ENCODE measurements around the gene CCDC63. TPM values are rescaled to one million over a fixed set of nuclear protein-coding genes. Genes with fewer than 3 reads are reported as not detected.

Gene CCDC63
- total RNA-seq (not detected), polyA plus RNA-seq (ENCODE audit: insufficient read length in 6 of 6) (not detected)
- long read RNA-seq, donor 1 = 0 reads
- long read RNA-seq, donor 2 = 0 reads
- long read RNA-seq, donor 3 = 0 reads
- long read RNA-seq, donor 4 = 0 reads
- long read RNA-seq, donor 5 = 0 reads
- long read RNA-seq, donor 6 = 0 reads
- long read RNA-seq, donor 7 = 0 reads
- long read RNA-seq, donor 8 = 0 reads
- long read RNA-seq, donor 9 = 0 reads
- long read RNA-seq, donor 10 = 0 reads
- long read RNA-seq, donor 11 = 0 reads
- long read RNA-seq, donor 12 = 0 reads

GRCh38 chr12:110846615-110847566 lies at the start of gene CCDC63:
CCDC63 (plus strand) TSS chr12:110846987; CDS start chr12:110852955, 5,968 bp downstream.
- DNase-seq (peak; percentile 14 to 89 (median 56)), ATAC-seq (peak; percentile 90)
- no peak within 1 kb of the TSS for H3K27ac ChIP-seq
- H3K27me3 ChIP-seq = peaks cover 6 to 60% of the 10 kb centered on the region in 2 donors
- peak within 1 kb of the TSS in 1 of 2 donors; percentile 21 for H3K4me3 ChIP-seq
- no peaks in the 10 kb centered on the region for H3K4me1 ChIP-seq
- intact Hi-C loops (cut with DNase I) = no loop called here
- H3K9me3 ChIP-seq = no peaks in the 10 kb centered on the region
- TF ChIP-seq, protein P1, sequence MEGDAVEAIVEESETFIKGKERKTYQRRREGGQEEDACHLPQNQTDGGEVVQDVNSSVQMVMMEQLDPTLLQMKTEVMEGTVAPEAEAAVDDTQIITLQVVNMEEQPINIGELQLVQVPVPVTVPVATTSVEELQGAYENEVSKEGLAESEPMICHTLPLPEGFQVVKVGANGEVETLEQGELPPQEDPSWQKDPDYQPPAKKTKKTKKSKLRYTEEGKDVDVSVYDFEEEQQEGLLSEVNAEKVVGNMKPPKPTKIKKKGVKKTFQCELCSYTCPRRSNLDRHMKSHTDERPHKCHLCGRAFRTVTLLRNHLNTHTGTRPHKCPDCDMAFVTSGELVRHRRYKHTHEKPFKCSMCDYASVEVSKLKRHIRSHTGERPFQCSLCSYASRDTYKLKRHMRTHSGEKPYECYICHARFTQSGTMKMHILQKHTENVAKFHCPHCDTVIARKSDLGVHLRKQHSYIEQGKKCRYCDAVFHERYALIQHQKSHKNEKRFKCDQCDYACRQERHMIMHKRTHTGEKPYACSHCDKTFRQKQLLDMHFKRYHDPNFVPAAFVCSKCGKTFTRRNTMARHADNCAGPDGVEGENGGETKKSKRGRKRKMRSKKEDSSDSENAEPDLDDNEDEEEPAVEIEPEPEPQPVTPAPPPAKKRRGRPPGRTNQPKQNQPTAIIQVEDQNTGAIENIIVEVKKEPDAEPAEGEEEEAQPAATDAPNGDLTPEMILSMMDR (IDR thresholded peaks at IDR 0.05) = peak; percentile 21 to 24
- no peaks in the 10 kb centered on the region for H3K36me3 ChIP-seq

GRCh38 chr12:110798461-110798860 lies 48.3 kb upstream of the CCDC63 start:
- no peak overlapping the region for H3K4me3 ChIP-seq
- intact Hi-C loops (cut with DNase I) = no loop called here
- no peaks in the 10 kb centered on the region for H3K36me3 ChIP-seq
- no peaks in the 10 kb centered on the region for H3K9me3 ChIP-seq
- H3K4me1 ChIP-seq = no peaks in the 10 kb centered on the region
- H3K27me3 ChIP-seq = no peaks in the 10 kb centered on the region
- ATAC-seq (no peak), DNase-seq (no peak)
- H3K27ac ChIP-seq = no peak overlapping the region
- TF ChIP-seq, protein P1 (IDR thresholded peaks at IDR 0.05) = no peak

- TF ChIP-seq, protein P1 (IDR thresholded peaks at IDR 0.05) = no peak
- Histone ChIP-seq H3K4me3 (no peak overlapping the region), H3K27me3 (no peaks in the 10 kb centered on the region), H3K4me1 (no peaks in the 10 kb centered on the region), H3K9me3 (peaks cover 0 to 11% of the 10 kb centered on the region in 2 donors), H3K27ac (no peak overlapping the region), H3K36me3 (no peaks in the 10 kb centered on the region)
- intact Hi-C loops (cut with DNase I) = no loop called here
- no peak for DNase-seq
- ATAC-seq = no peak
These were observed 44.3 kb upstream of the CCDC63 start for GRCh38 chr12:110802489-110802888.

- ATAC-seq (no peak), DNase-seq (no peak)
- TF ChIP-seq, protein P1 (IDR thresholded peaks at IDR 0.05) = no peak
- no peaks in the 10 kb centered on the region for H3K4me1 ChIP-seq
- H3K36me3 ChIP-seq = no peaks in the 10 kb centered on the region
- no peaks in the 10 kb centered on the region for H3K27me3 ChIP-seq
- H3K4me3 ChIP-seq = no peak overlapping the region
- H3K27ac ChIP-seq = no peak overlapping the region
- H3K9me3 ChIP-seq = peaks cover 0 to 11% of the 10 kb centered on the region in 2 donors
- intact Hi-C loops (cut with DNase I) = no loop called here
These were observed 42.4 kb upstream of the CCDC63 start for GRCh38 chr12:110804406-110804805.

DNA sequence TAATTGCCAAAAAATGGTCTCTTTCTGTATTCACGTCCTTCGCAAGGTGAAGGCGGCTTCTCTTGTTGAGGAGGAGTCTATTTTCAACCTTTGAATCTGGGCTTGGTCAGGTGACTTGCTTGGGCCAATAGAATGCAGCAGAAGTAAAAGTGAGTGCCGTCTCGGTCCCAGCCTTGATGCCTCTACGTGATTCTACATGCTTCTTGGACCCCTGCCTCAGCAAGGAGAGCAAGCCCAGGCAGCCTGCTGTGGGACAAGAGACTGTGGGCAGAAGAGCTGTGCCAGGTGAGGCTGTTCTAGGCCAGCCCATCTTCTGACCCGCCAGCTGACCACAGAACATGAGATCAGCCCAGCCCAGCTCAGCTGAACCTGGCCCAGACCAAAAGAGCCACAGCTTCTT lies 39.1 kb upstream of the CCDC63 start:
- intact Hi-C loops (cut with DNase I) = no loop called here
- peaks cover 0 to 4% of the 10 kb centered on the region in 2 donors for H3K27me3 ChIP-seq
- no peak for DNase-seq

More for the DNA sequence above, 39.1 kb upstream of the CCDC63 start:
- Histone ChIP-seq H3K36me3 (no peaks in the 10 kb centered on the region), H3K4me1 (no peaks in the 10 kb centered on the region), H3K4me3 (no peak overlapping the region), H3K9me3 (peaks cover 0 to 11% of the 10 kb centered on the region in 2 donors), H3K27ac (no peak overlapping the region)
- ATAC-seq = no peak
- TF ChIP-seq, protein P1 (IDR thresholded peaks at IDR 0.05) = no peak

Measured in left lung (tissue), 14 donors.